ENCODE data around the gene CHCHD6. TPM values are rescaled to one million over a fixed set of nuclear protein-coding genes. Genes with fewer than 3 reads are reported as not detected.

Gene CHCHD6
- total RNA-seq, 1 experiment from 2014 or later: 45.9 TPM

DNA sequence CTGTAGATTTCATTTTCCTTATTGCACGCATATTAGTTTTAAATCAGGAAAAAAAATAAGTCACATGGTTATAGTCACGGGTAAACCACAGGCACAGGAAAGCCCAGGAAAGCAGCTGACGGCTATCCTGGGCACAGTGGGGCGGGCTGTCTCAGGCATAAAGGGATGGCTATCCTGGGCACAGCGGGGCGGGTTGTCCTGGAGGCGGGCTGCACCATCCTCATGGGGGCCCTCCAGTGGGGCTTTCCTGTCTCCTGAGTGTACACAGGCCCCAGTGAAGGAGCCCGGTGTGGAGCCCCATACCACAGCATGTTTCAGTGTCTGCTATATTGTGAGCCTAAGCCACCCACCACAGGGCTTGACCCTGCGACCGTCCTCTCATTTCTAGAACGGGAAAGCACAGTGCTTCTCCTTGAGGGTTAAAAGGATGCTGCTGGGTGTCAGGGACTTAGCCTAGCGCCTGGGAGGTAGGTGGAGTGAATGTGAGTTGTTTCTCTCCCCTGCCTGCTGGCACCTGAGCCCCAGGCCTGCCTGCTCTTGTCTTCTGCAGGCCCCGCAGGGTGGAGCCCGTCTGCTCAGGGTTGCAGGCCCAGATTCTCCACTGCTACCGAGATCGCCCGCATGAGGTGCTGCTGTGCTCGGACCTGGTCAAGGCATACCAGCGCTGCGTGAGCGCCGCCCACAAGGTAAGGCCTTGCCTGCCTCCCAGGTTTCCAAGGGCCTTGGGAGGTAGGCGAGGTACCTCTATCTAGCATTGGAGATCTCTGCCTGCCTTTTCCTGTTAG, 253.0 kb downstream of the CHCHD6 start:
- intact Hi-C loops (cut with micrococcal nuclease; ENCODE audit: unreplicated experiment): no loop called here
- DNase-seq: no peak
- no peaks in the 10 kb centered on the region for H3K9me3 Mint-ChIP-seq (ENCODE audit: low read depth, unreplicated experiment)
- no peaks in the 10 kb centered on the region for H3K27me3 Mint-ChIP-seq (ENCODE audit: unreplicated experiment)
- BruUV-seq (replicated peaks): no TSS peak
- CTCF ChIA-PET: no interaction called here
- no peak overlapping the region for H3K4me3 Mint-ChIP-seq (ENCODE audit: low read depth, unreplicated experiment)
- H3K4me1 Mint-ChIP-seq (ENCODE audit: low read depth, unreplicated experiment): no peaks in the 10 kb centered on the region
- peaks cover 5% of the 10 kb centered on the region for H3K36me3 Mint-ChIP-seq (ENCODE audit: insufficient read depth, unreplicated experiment)
- TF ChIP-seq, protein P1, sequence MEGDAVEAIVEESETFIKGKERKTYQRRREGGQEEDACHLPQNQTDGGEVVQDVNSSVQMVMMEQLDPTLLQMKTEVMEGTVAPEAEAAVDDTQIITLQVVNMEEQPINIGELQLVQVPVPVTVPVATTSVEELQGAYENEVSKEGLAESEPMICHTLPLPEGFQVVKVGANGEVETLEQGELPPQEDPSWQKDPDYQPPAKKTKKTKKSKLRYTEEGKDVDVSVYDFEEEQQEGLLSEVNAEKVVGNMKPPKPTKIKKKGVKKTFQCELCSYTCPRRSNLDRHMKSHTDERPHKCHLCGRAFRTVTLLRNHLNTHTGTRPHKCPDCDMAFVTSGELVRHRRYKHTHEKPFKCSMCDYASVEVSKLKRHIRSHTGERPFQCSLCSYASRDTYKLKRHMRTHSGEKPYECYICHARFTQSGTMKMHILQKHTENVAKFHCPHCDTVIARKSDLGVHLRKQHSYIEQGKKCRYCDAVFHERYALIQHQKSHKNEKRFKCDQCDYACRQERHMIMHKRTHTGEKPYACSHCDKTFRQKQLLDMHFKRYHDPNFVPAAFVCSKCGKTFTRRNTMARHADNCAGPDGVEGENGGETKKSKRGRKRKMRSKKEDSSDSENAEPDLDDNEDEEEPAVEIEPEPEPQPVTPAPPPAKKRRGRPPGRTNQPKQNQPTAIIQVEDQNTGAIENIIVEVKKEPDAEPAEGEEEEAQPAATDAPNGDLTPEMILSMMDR (IDR thresholded peaks at IDR 0.05; ENCODE audit: unreplicated experiment): no peak
- H3K27ac Mint-ChIP-seq (ENCODE audit: unreplicated experiment): no peak overlapping the region

DNA sequence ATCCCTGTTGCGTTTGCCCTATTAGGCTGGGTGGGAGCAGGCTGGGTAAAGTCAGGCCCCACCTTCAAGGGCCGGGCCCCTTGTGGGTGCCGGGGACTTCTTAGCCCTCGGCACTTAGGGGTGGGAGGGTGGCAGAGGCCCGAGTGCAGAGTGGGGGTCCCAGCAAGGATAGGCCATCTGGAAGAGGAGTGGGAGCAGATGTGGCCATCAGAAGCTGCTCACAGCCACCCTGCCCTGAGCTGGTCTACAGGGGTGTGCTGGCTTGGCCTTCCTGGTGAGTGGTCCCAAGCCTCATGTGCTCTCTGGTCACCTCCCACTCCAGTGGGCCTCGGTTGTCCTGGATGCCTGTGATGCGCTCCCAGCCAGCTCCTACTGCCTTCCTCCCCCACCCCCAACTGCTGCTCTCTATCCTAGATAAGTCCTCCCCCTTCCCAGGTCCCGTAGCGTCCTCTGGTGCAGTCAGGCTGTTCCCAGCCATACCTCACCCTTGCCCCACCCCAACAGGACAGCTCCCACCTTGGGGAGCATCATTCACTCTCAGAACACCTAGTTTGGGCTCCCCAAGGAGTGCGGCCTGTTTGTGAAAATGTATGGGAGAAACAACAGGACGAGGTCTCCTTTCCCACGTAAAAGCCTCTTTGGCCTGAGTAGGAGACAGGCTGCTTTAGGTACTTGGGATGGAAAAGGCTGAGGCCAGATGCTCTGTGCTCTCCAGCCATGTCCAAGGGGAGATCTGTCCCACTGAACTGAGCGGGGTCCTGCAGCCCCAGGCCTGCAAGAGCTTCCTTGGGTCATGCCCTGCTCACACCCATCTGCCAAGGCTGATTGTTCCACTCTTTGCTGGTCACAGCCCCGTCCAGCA, 254.0 kb downstream of the CHCHD6 start:
- intact Hi-C loops (cut with micrococcal nuclease; ENCODE audit: unreplicated experiment): no loop called here

DNA sequence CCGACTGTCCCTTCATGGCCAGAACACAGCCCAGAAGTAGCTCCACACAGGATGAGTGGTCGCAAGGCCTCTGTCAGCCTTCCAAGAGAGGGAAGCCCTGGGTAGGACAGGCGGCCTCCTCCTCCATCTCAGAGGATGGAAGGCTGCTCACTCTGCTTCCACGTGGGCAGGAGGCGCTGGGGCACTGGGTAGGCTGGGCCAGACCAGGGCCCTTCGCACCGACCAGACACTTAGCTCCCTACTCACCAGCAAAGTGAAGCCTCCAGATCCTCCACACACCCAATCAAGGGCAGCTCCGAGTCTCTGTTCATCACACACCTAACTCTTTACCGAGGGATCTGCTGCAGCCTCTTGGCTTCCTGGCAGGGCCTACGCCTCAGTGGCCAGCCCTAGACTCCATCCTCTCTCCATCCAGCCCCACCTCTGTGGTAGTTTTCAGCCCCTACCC, 254.6 kb downstream of the CHCHD6 start:
- no peak overlapping the region for H3K27ac Mint-ChIP-seq (ENCODE audit: unreplicated experiment)
- CTCF ChIA-PET: no interaction called here
- H3K27me3 Mint-ChIP-seq (ENCODE audit: unreplicated experiment): no peaks in the 10 kb centered on the region
- no peak overlapping the region for H3K4me3 Mint-ChIP-seq (ENCODE audit: low read depth, unreplicated experiment)
- DNase-seq: no peak
- H3K4me1 Mint-ChIP-seq (ENCODE audit: low read depth, unreplicated experiment): no peaks in the 10 kb centered on the region
- no TSS peak for BruUV-seq (replicated peaks)
- peaks cover 8% of the 10 kb centered on the region for H3K36me3 Mint-ChIP-seq (ENCODE audit: insufficient read depth, unreplicated experiment)
- TF ChIP-seq, protein P1 (IDR thresholded peaks at IDR 0.05; ENCODE audit: unreplicated experiment): no peak
- intact Hi-C loops (cut with micrococcal nuclease; ENCODE audit: unreplicated experiment): no loop called here
- no peaks in the 10 kb centered on the region for H3K9me3 Mint-ChIP-seq (ENCODE audit: low read depth, unreplicated experiment)

More for the DNA sequence above, 254.0 kb downstream of the CHCHD6 start:
- H3K4me3 Mint-ChIP-seq (ENCODE audit: low read depth, unreplicated experiment): no peak overlapping the region
- no peaks in the 10 kb centered on the region for H3K9me3 Mint-ChIP-seq (ENCODE audit: low read depth, unreplicated experiment)
- no peak for DNase-seq
- H3K27ac Mint-ChIP-seq (ENCODE audit: unreplicated experiment): no peak overlapping the region
- peaks cover 8% of the 10 kb centered on the region for H3K36me3 Mint-ChIP-seq (ENCODE audit: insufficient read depth, unreplicated experiment)
- BruUV-seq (replicated peaks): no TSS peak
- H3K4me1 Mint-ChIP-seq (ENCODE audit: low read depth, unreplicated experiment): no peaks in the 10 kb centered on the region
- TF ChIP-seq, protein P1 (IDR thresholded peaks at IDR 0.05; ENCODE audit: unreplicated experiment): no peak
- CTCF ChIA-PET: no interaction called here
- H3K27me3 Mint-ChIP-seq (ENCODE audit: unreplicated experiment): no peaks in the 10 kb centered on the region

DNA sequence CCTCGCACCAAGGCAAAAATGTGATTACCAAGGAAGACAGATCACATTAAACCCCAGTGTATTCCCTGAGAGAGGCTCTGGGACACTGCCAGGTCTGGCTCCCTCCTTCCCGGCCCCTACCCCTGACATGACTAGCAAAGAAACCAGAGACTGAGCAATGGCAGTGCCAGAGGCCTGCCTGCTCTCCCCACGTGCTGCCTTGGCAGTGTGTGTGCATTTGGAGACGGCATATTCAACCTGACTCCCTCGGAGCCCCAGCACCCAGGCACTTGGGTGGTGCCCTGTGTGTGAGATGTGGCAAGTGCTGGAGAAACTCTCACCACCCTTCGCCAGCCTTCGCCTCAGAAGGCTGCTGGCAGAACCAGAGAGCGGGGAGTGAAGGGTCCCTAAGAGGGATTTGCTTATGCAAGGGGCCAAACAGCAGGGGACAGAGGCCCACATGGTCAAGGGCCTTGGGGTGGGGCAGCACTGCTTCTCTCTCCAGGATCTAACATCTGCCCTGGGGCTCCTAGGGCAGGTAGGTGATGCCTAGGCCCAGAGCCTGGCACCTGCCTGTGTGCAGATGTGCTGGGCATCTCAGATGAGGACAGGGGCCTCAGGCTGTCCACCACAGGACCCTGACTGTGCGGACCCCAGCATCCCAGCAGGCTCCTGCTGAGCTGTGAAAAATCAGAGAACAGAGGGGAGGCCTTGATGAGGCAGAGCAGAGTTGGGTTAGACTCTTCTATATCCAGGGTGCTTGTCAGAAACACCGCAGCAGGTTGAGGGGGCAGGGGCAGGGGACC, 255.3 kb downstream of the CHCHD6 start:
- H3K9me3 Mint-ChIP-seq (ENCODE audit: low read depth, unreplicated experiment): no peaks in the 10 kb centered on the region
- H3K4me1 Mint-ChIP-seq (ENCODE audit: low read depth, unreplicated experiment): no peaks in the 10 kb centered on the region
- TF ChIP-seq, protein P1 (IDR thresholded peaks at IDR 0.05; ENCODE audit: unreplicated experiment): no peak
- CTCF ChIA-PET: interaction anchor here (2.0 kb wide), 1 partner anchor 9 kb away, joined by 4 read pairs; no protein-coding TSS in a partner anchor
- no peak overlapping the region for H3K4me3 Mint-ChIP-seq (ENCODE audit: low read depth, unreplicated experiment)
- DNase-seq: no peak
- BruUV-seq (replicated peaks): no TSS peak
- no peak overlapping the region for H3K27ac Mint-ChIP-seq (ENCODE audit: unreplicated experiment)
- H3K27me3 Mint-ChIP-seq (ENCODE audit: unreplicated experiment): no peaks in the 10 kb centered on the region
- H3K36me3 Mint-ChIP-seq (ENCODE audit: insufficient read depth, unreplicated experiment): peaks cover 8% of the 10 kb centered on the region
- intact Hi-C loops (cut with micrococcal nuclease; ENCODE audit: unreplicated experiment): no loop called here
